ENCODE measurements around the gene CNOT3. TPM values are rescaled to one million over a fixed set of nuclear protein-coding genes. Genes with fewer than 3 reads are reported as not detected.

Gene CNOT3
- total and polyA plus RNA-seq, 2 donors (not counting 3 experiments of a cell fraction or from before 2014, with no cell fraction given): 20.4 to 74.7 TPM

DNA sequence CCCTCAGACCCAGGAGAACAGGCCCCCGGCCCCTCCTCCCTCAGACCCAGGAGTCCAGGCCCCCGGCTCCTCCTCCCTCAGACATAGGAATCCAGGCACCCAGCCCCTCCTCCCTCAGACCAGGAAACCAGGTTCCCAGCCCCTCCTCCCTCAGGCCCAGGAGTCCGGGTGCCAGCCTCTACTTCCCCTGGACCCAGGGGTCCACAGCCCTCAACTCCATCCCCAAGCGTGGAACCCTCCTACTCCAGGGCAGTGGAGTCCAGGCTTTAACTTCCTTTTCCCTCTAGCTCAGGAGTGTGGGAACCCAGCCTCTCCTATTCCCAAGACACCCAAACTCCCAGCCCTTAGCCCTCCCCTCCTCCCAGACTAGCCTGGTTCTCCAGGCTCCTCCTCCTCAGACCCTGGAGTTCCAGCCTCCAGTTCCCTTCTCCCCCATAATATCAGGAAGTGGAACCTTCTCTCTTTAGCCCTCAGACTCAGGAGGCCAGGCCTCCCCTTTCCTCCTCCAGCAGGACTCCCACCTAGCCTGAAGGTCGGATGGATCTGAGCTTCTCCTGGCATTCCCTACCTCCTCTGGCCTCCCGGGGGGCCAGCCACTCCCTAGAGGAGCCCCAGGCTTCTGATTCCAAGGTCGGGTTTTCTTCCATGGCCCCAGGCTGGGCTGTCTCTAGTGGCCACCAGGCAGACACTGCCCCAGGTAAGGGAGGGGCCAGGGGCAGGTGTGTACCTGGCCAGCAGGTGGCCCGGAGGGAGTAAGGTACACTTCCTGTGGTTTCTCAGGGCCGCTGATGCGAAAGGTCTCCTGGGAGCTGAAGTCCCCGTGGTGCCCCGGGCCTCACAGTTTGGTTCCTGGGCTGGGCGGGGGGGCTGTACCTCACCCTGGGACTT, 35.2 kb downstream of the CNOT3 start, which contains the start of gene TMC4:
Gene TMC4 (minus strand): TSS at position 690 of the 888 bp plus-strand sequence. CDS start 43 bp downstream, at position 647.
- H4K20me1 ChIP-seq (replicated peaks; ENCODE audit: control insufficient read depth, extremely low read depth, insufficient read depth, low read length): no peaks in the 10 kb centered on the region

More for the DNA sequence above, 35.2 kb downstream of the CNOT3 start, which contains the start of gene TMC4:
- dilution Hi-C loops (cut with MboI; ENCODE audit: extremely low pct_ligation_motif_present, low sequenced_read_pairs): no loop called here
- no peak within 1 kb of the TSS for H2AFZ ChIP-seq (ENCODE audit: low read depth, low read length)
- POLR2A ChIA-PET: no interaction called here
- no peaks in the 10 kb centered on the region for H3K9me1 ChIP-seq (replicated peaks; ENCODE audit: control insufficient read depth, extremely low read depth, insufficient read depth, low read length)
- no peak for TF ChIP-seq MYC (IDR thresholded peaks at IDR 0.05; ENCODE audit: low read depth, low read length)
- TF ChIP-seq, protein P1, sequence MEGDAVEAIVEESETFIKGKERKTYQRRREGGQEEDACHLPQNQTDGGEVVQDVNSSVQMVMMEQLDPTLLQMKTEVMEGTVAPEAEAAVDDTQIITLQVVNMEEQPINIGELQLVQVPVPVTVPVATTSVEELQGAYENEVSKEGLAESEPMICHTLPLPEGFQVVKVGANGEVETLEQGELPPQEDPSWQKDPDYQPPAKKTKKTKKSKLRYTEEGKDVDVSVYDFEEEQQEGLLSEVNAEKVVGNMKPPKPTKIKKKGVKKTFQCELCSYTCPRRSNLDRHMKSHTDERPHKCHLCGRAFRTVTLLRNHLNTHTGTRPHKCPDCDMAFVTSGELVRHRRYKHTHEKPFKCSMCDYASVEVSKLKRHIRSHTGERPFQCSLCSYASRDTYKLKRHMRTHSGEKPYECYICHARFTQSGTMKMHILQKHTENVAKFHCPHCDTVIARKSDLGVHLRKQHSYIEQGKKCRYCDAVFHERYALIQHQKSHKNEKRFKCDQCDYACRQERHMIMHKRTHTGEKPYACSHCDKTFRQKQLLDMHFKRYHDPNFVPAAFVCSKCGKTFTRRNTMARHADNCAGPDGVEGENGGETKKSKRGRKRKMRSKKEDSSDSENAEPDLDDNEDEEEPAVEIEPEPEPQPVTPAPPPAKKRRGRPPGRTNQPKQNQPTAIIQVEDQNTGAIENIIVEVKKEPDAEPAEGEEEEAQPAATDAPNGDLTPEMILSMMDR (IDR thresholded peaks at IDR 0.05; ENCODE audit: extremely low read depth in 1 of 2, insufficient read depth in 1 of 2, low read depth in 1 of 2, low read length in 2 of 2): no peak
- TF ChIP-seq GATA2 (IDR thresholded peaks at IDR 0.05; ENCODE audit: insufficient read depth, insufficient read length, low read depth, low read length): no peak
- TF ChIP-seq JUN (IDR thresholded peaks at IDR 0.05; ENCODE audit: borderline replicate concordance, insufficient read depth, insufficient read length, low read depth): no peak
- TF ChIP-seq POLR2A (IDR thresholded peaks at IDR 0.05; ENCODE audit: low read depth, low read length): no peak
- no peak for TF ChIP-seq POLR2AphosphoS5 (IDR thresholded peaks at IDR 0.05; ENCODE audit: insufficient read depth, low read depth, low read length)
- TF ChIP-seq EZH2 (IDR thresholded peaks at IDR 0.05; ENCODE audit: borderline replicate concordance, low read depth, low read length, severe bottlenecking): no peak
- TF ChIP-seq, protein P2, sequence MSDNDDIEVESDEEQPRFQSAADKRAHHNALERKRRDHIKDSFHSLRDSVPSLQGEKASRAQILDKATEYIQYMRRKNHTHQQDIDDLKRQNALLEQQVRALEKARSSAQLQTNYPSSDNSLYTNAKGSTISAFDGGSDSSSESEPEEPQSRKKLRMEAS (IDR thresholded peaks at IDR 0.05; ENCODE audit: insufficient read depth, insufficient read length): no peak
- TF ChIP-seq FOS (IDR thresholded peaks at IDR 0.05; ENCODE audit: borderline replicate concordance, insufficient read depth, low read length): no peak
- peaks cover 3 to 5% of the 10 kb centered on the region in 2 experiments for H3K36me3 ChIP-seq (ENCODE audit: control insufficient read depth in 2 of 2, extremely low read depth in 1 of 2, insufficient read depth in 2 of 2, low read length in 2 of 2)
- no peak within 1 kb of the TSS for H3K27ac ChIP-seq (ENCODE audit: insufficient read depth, low read depth, low read length)
- H3K27me3 ChIP-seq (ENCODE audit: control insufficient read depth in 2 of 2, insufficient read depth in 2 of 2, low read length in 2 of 2): no peaks in the 10 kb centered on the region
- H3K4me1 ChIP-seq (ENCODE audit: control insufficient read depth, extremely low read depth, insufficient read depth, low read length): no peaks in the 10 kb centered on the region
- no peak within 1 kb of the TSS for H3K9ac ChIP-seq (replicated peaks; ENCODE audit: extremely low read depth, insufficient read depth, low read length)
- H3K9me3 ChIP-seq (replicated peaks; ENCODE audit: control insufficient read depth, insufficient read depth, low read length): no peaks in the 10 kb centered on the region
- DNase-seq (ENCODE audit: low read depth, low spot score) (no peak), FAIRE-seq (no peak)
- BruUV-seq (replicated peaks): no TSS peak
- no peak within 1 kb of the TSS for H3K4me3 ChIP-seq (replicated peaks in 1 of 3; ENCODE audit: insufficient read depth in 1 of 3, low read depth in 1 of 3, low read length in 3 of 3)
- H3K79me2 ChIP-seq (ENCODE audit: control insufficient read depth, insufficient read depth, low read length): no peaks in the 10 kb centered on the region
- no peak within 1 kb of the TSS for H3K4me2 ChIP-seq (ENCODE audit: insufficient read depth, low read length)
- intact Hi-C loops (cut with micrococcal nuclease): no loop called here
- CTCF ChIA-PET: interaction anchor here (0.7 to 2.3 kb wide), 5 partner anchors 13 to 93 kb away, joined by 3 to 5 read pairs (median 3); partner anchors contain the start of genes LENG1, MBOAT7 and RPS9

Data from endothelial cell of umbilical vein (primary cell).